ENCODE results near the gene AGTR2. TPM values are rescaled to one million over a fixed set of nuclear protein-coding genes. Genes with fewer than 3 reads are reported as not detected.
"Not testable (repeated sequence)": the region's sequence is repeated elsewhere in the genome, so short reads cannot be mapped to it uniquely, and the experiment has no call there.

Gene AGTR2, protein sequence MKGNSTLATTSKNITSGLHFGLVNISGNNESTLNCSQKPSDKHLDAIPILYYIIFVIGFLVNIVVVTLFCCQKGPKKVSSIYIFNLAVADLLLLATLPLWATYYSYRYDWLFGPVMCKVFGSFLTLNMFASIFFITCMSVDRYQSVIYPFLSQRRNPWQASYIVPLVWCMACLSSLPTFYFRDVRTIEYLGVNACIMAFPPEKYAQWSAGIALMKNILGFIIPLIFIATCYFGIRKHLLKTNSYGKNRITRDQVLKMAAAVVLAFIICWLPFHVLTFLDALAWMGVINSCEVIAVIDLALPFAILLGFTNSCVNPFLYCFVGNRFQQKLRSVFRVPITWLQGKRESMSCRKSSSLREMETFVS
- total RNA-seq: 1 to 10 TPM in 1 of 7 donors, under 1 TPM in 2, not detected in 4; 0.23 to 2.4 (median 0.25) TPM
- 1 to 10 TPM in 1 of 2 donors, not detected in 1; 4.1 TPM for polyA plus RNA-seq
- long read RNA-seq, donor 1: 0 reads
- long read RNA-seq, donor 2, partial matches to known transcripts: 0 of 1 reads
- long read RNA-seq, donor 2, other reads (novel, unspliced or antisense): 0 of 1 reads
- long read RNA-seq, donor 3: 0 reads

DNA sequence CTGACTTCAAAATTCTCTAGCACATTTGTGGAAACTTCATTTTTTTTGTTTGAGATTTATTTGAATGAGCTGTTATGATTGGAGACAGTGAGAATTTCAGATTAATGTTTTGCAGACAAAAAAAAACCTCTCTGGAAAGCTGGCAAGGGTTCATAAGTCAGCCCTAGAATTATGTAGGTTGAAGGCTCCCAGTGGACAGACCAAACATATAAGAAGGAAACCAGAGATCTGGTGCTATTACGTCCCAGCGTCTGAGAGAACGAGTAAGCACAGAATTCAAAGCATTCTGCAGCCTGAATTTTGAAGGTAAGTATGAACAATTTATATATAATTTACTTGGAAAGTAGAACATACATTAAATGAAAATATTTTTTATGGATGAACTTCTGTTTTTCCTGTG, at the start of gene AGTR2:
Gene AGTR2, plus strand, starts transcription at position 234 of the 400 bp plus-strand sequence. CDS start 1,537 bp downstream, outside the sequence.
- WGBS, 3 donors: 30 to 36% (median 31%) methylated on average over 3 of the region's 3 CpGs
- Histone ChIP-seq H3K36me3 (no peaks in the 10 kb centered on the region), H3K27ac (no peak within 1 kb of the TSS), H3K4me3 (no peak within 1 kb of the TSS), H3K9me3 (no peaks in the 10 kb centered on the region), H3K4me1 (ENCODE audit: insufficient read depth) (no peaks in the 10 kb centered on the region), H3K27me3 (no peaks in the 10 kb centered on the region)
- no peak for TF ChIP-seq POLR2A (IDR thresholded peaks at IDR 0.05)
- TF ChIP-seq, protein P1, sequence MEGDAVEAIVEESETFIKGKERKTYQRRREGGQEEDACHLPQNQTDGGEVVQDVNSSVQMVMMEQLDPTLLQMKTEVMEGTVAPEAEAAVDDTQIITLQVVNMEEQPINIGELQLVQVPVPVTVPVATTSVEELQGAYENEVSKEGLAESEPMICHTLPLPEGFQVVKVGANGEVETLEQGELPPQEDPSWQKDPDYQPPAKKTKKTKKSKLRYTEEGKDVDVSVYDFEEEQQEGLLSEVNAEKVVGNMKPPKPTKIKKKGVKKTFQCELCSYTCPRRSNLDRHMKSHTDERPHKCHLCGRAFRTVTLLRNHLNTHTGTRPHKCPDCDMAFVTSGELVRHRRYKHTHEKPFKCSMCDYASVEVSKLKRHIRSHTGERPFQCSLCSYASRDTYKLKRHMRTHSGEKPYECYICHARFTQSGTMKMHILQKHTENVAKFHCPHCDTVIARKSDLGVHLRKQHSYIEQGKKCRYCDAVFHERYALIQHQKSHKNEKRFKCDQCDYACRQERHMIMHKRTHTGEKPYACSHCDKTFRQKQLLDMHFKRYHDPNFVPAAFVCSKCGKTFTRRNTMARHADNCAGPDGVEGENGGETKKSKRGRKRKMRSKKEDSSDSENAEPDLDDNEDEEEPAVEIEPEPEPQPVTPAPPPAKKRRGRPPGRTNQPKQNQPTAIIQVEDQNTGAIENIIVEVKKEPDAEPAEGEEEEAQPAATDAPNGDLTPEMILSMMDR (IDR thresholded peaks at IDR 0.05): no peak
- TF ChIP-seq EP300 (IDR thresholded peaks at IDR 0.05): no peak
- intact Hi-C loops (cut with DNase I): no loop called here
- DNase-seq: no peak

DNA sequence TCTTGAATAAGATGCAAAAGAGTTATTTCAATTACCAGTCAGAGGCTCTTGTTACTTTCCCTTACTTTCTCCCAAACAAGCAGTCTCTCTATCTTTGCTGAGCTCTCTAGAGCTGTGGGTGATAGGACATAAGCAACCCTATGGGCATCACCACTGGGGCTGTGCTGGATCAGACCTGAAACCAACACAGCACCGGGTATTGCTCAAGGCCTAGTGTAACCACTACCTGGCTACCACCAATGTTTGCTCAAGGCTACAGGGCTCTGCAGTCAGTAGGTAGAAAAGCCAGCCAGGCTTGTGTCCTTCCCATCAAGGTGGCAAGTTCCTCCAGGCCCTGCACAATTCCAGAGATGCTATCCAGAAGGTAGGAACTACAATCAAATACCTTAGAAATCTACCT, 35.3 kb upstream of the AGTR2 start:
- no peaks in the 10 kb centered on the region for H3K9me3 ChIP-seq
- no peak overlapping the region for H3K27ac ChIP-seq
- no peak overlapping the region for H3K4me3 ChIP-seq
- intact Hi-C loops (cut with DNase I): no loop called here
- DNase-seq: no peak
- no peaks in the 10 kb centered on the region for H3K36me3 ChIP-seq
- TF ChIP-seq, protein P1 (IDR thresholded peaks at IDR 0.05): no peak
- TF ChIP-seq EP300 (IDR thresholded peaks at IDR 0.05) (no peak), POLR2A (IDR thresholded peaks at IDR 0.05) (no peak)
- H3K4me1 ChIP-seq (ENCODE audit: insufficient read depth): no peaks in the 10 kb centered on the region
- 68 to 85% (median 75%) methylated on average over 1 of the region's 1 CpG for WGBS, 3 donors
- H3K27me3 ChIP-seq: no peaks in the 10 kb centered on the region

DNA sequence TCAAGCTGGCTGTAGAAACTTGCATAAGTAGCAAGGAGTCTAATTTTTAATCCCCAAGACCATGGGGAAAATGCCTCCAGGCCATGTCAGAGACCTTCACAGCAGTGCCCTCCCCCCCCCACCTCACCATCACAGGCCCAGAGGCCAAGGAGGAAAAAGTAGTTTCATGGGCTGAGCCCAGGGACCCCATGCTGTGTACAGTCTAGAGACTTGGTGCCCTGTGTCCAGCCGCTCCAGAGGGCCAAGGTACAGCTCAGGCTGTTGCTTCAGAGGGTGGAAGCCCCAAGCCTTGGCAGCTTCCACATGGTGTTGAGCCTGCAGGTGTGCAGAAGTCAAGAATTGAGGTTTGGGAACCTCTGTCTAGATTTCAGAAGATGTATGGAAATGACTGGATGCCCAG, 29.3 kb upstream of the AGTR2 start:
- H3K9me3 ChIP-seq; H3K4me3 ChIP-seq; H3K4me1 ChIP-seq (ENCODE audit: insufficient read depth); H3K27me3 ChIP-seq; DNase-seq; H3K27ac ChIP-seq; intact Hi-C loops (cut with DNase I); H3K36me3 ChIP-seq: not testable (repeated sequence)
- 80 to 93% (median 82%) methylated on average over 1 of the region's 1 CpG for WGBS, 3 donors

DNA sequence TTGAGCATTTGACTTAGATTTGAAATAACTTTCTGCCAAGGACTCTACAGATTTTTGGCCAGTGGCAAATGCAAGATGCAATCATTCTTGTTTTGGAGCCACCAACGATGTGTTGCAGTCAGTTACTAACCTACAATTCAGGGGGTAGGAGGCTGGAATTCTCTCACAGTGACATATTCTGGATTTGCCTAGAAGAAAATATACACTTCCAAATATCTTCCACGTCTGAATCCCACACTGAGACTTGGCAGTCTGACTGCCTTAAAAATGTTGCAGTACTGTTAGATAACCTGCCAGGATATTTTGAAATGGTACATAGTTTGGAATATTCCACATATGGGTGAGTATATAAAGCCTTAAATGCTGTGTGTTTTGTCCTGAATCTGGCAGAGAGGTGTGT, 27.6 kb upstream of the AGTR2 start:
- no peaks in the 10 kb centered on the region for H3K9me3 ChIP-seq
- intact Hi-C loops (cut with DNase I): no loop called here
- TF ChIP-seq, protein P1 (IDR thresholded peaks at IDR 0.05): no peak
- no peak for TF ChIP-seq EP300 (IDR thresholded peaks at IDR 0.05)
- no peak for TF ChIP-seq POLR2A (IDR thresholded peaks at IDR 0.05)
- 13 to 22% (median 17%) methylated on average over 2 of the region's 2 CpGs for WGBS, 3 donors
- no peaks in the 10 kb centered on the region for H3K36me3 ChIP-seq
- no peaks in the 10 kb centered on the region for H3K4me1 ChIP-seq (ENCODE audit: insufficient read depth)
- no peak overlapping the region for H3K27ac ChIP-seq
- no peaks in the 10 kb centered on the region for H3K27me3 ChIP-seq
- H3K4me3 ChIP-seq: no peak overlapping the region
- no peak for DNase-seq

DNA sequence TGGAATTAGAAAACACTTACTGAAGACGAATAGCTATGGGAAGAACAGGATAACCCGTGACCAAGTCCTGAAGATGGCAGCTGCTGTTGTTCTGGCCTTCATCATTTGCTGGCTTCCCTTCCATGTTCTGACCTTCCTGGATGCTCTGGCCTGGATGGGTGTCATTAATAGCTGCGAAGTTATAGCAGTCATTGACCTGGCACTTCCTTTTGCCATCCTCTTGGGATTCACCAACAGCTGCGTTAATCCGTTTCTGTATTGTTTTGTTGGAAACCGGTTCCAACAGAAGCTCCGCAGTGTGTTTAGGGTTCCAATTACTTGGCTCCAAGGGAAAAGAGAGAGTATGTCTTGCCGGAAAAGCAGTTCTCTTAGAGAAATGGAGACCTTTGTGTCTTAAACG, 2.4 kb downstream of the AGTR2 start:
- H3K36me3 ChIP-seq: no peaks in the 10 kb centered on the region
- intact Hi-C loops (cut with DNase I): no loop called here
- H3K27ac ChIP-seq: no peak overlapping the region
- no peak for DNase-seq
- 59 to 62% (median 62%) methylated on average over 9 of the region's 9 CpGs for WGBS, 3 donors
- H3K9me3 ChIP-seq: no peaks in the 10 kb centered on the region
- no peaks in the 10 kb centered on the region for H3K27me3 ChIP-seq
- no peak for TF ChIP-seq EP300 (IDR thresholded peaks at IDR 0.05)
- no peak for TF ChIP-seq POLR2A (IDR thresholded peaks at IDR 0.05)
- TF ChIP-seq, protein P1 (IDR thresholded peaks at IDR 0.05): no peak
- H3K4me3 ChIP-seq: no peak overlapping the region
- H3K4me1 ChIP-seq (ENCODE audit: insufficient read depth): no peaks in the 10 kb centered on the region
